Superior temporal gyrus (tissue), 1 donor: ENCODE data around the gene RCAN3.
"Not testable (repeated sequence)": the region's sequence is repeated elsewhere in the genome, so short reads cannot be mapped to it uniquely, and the experiment has no call there.

Experiments used
- DNase-seq: peaks from one replicate; pipeline ENCODE4 v3.0.0-alpha.2; 2016; ENCODE audit errors: extremely low spot score

RCAN3 gene

GRCh38 chr1:24513706-24514105 is 11.1 kb downstream of the RCAN3 start:
- peak; percentile 30 for DNase-seq

DNA sequence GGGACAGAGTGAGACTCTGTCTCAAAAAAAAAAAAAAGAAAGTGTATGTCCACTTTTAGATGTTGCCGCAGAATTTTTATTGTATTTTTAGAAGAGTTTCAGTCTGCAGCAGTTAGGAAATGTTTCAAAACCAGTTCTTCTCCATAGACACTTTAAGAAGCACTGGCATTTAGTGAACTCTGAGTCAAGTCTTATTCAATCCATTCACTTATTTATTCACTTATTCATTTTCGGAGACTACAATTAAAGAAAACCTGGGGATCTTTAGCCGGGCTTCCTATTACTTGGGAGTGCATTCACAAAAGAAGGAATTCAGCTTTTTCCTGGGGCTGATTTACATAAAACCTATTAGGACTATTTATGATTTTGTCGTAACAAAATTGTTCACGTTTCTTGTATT is 12.3 kb downstream of the RCAN3 start:
- no peak for DNase-seq

DNA sequence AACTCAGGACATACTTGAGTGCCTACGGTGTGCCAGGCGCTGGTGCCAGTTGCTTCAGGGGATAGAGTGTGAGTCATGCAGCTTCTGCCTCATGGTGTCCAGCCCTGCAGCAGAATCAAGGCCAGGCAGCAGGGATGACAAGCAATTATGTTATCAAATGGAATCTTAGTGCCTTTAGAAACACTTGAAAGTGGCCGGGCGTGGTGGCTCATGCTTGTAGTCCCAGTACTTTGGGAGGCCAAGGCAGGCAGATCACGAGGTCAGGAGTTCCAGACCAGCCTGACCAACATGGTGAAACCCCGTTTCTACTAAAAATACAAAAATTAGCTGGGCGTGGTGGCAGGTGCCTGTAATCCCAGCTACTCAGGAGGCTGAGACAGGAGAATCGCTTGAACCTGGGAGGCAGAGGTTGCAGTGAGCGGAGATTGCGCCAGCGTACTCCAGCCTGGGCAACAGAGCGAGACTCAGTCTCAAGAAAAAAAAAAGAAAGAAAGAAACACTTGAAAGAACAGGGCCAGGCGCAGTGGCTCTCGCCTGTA is 13.1 kb downstream of the RCAN3 start:
- DNase-seq: not testable (repeated sequence)

DNA sequence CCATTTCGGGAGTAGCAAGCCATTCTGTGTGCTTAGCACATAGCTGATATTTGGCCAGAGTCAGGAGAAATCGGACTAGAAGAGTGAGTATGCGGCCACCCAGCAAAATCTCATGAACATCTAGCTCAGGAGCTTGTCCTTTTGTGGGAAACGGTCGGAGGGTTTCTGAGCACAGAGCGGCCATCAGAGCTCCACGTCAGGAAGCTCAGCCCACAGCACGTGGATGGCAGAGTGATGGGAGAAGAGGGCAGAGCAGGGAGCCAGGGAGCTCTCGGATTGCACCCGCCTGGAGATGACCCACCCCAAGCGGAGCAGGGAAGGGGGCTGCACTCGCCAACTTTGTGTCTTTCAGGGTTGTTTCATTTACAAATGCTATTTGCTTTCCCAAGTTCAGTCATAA is 13.9 kb downstream of the RCAN3 start:
- no peak for DNase-seq

- no peak for DNase-seq
Observed at GRCh38 chr1:24517898-24518297, 15.3 kb downstream of the RCAN3 start.

- DNase-seq: not testable (repeated sequence)
Observed at GRCh38 chr1:24520282-24520681, 17.6 kb downstream of the RCAN3 start.

- DNase-seq: no peak
Observed at GRCh38 chr1:24525606-24526005, 23.0 kb downstream of the RCAN3 start.

- no peak for DNase-seq
Observed at GRCh38 chr1:24526045-24526444, 23.4 kb downstream of the RCAN3 start.

DNA sequence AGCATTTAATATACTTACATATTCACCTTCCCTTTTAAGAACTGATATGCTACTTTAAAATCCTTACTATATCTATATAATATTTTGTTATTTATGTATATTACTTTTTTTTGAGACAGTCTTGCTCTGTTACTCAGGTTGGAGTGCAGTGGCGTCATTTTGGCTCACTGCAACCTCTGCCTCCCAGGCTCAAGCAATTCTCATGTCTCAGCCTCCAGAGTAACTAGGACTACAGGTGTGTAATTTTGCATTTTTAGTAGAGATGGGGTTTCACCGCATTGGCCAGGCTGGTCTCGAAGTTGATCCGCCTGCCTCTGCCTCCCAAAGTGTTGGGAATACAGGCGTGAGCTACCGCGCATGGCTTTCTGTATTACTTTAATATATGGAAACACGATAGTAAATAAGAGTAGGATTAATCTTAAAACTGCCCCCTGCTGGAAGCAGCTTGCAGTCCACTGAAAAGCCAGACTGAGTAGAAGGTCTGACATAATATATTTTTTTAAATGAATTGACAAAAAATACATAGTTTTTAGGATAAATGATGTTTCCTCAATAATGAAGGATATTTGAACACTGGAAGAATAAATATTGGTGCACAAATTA is 24.4 kb downstream of the RCAN3 start:
- DNase-seq: peak; percentile 49

GRCh38 chr1:24528744-24529143 is 26.1 kb downstream of the RCAN3 start:
- DNase-seq: no peak

GRCh38 chr1:24529292-24529691 is 26.7 kb downstream of the RCAN3 start:
- not testable (repeated sequence) for DNase-seq

GRCh38 chr1:24535021-24535424 is 32.4 kb downstream of the RCAN3 start:
- DNase-seq: no peak

DNA sequence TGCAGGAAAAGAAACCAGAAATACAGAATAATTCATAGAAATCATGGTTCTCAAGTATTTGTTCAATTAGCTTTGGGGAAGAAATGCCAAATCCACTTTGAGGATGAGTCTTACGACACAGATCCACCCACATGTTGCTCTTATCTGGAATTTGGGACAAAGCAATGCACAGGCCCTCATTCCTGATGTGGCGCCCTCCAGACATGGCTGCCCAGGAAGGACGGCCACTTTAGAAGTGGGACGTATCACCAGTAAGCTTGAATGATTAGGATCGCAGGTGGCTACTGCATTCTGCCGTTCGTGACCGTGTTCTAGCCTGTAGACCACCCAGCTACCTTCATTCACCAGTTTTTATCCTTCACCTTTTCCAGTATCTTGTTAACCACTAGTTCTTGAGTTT is 33.1 kb downstream of the RCAN3 start:
- no peak for DNase-seq

DNA sequence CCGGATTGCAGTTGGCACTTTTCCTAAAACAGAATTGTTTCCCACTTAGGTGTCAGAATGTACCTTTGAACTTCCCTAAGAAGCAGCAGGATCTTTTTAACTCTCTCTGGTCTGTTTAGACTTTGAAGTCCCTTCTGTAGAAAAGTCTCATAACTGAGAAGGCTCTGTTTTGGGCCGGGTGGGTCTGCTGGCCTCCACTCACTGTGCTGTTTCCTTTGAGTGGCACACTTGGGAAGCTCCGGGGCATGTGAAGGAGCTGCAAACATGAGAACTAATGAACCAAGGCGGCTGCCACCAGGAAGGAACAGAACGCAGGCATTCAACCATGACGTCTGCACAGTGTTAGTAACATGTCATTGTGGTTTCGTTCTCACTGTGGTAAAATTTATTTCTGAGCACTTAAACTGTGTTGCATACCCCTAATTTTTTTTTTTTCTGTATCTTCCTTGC is 33.8 kb downstream of the RCAN3 start:
- DNase-seq: no peak

DNA sequence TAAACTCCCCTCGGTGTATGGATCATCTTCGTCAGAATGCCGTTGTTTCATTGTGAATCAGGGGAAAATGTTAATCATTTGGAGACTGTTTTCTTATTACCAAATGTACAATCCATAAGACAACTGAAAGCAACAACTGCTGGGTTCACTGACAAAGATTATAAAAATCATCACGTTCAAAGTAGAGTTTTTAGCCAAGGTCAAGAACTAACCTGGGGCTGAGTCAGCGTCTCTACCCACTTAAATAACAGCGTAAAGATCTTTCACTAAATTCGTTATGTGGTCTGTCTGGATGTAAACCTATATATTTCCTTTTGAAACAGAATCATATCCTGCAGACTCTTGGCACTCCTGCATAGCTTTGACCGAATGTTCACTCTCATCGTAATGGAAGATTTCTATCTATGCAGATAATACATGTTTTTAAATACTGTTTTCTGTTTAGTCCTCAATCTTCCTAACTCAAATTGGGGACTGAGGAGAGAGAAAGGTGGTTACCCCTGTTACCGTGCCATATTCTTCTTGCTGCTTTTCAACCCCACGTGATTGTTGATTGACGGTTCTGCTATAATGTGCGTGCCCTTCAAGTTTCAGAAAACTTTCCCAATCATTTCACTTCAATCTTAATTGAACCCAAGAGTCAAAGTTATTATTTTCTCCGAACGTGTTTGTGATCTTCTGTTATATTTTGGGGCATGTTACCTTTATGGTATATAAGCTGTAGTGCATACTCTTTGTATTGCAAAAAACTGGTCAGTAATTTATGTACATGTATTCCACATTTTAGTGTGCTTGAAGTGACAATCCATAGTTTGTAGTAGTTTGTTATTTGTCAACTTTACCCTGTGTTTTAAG is 37.6 kb downstream of the RCAN3 start:
- DNase-seq: no peak

DNA sequence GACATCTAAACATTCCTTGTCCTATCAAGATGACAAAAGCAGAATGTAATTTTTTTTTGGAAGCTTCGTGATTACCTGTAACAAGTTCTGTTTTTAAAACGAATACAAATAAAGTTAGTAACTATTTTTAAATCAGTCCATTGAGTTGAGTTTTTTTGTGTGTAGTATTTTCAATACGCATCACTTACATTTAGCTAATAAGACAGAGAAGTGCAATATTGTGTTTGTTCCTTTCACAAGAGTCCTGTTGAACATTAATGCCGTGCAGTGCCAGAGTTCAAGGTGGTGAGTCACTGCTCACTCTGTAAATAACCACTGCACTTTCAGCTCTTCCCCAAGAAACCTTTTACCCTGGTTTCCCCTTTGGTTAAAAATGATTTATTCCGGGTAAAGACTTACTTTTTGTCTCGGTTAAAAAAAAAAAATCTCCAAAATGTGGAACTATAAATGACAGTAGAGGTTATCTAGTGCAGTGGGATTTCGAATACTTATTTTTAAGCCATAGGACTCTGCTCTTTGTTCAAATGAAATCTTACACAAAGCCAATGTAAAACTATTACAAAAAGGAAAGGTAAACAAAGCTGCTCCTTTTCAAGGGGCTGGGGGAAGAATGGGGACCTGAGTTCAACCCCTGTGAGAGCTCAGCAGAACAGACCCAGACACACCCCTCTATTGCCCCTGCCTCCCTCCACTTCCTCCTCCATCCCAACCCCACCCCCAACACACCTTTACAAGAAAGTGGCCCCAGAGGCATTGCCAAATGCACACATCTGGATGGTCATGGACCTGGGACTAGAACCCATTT is 38.5 kb downstream of the RCAN3 start:
- DNase-seq: no peak

GRCh38 chr1:24541711-24542346 is 39.2 kb downstream of the RCAN3 start:
- peak; percentile 64 for DNase-seq

DNA sequence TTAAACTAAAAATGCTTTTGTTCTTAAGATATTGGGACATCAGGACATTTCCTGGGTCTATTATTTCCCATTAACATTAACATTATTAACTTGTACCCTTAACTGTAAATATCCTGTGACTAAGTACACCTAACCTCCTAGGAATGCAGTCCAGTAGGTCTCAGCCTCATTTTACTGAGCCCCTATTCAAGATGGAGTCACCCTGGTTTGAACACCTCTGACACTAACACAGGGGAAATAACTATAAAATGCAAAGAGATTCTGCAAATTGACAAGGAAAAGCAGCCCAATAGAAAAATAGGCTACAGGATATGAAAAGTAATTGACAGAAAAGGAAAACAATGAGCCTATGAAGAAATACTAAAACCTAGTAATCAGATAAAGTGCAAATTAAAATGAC is 41.6 kb downstream of the RCAN3 start:
- DNase-seq: no peak

- DNase-seq: no peak
Observed at GRCh38 chr1:24545662-24546061, 43.0 kb downstream of the RCAN3 start.

DNA sequence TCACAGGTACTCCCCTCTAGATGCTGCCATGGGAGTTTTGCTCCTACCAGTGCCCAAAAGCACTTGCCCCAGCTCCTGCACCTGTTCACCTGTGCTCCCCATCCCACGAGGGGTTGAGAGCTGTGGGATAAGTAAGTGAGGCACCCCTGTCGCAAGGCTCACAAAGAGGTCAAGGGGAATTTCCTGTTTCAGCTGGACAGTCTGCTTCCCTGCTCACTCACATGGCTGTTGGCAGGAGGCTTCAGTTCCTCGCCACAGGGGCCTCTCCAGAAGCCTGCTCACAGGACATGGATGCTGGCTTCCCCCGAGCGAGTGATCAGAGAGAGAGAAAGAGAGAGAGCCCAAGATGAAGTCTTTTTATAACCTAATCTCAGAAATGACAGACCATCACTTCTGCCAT is 44.6 kb downstream of the RCAN3 start:
- DNase-seq: no peak

DNA sequence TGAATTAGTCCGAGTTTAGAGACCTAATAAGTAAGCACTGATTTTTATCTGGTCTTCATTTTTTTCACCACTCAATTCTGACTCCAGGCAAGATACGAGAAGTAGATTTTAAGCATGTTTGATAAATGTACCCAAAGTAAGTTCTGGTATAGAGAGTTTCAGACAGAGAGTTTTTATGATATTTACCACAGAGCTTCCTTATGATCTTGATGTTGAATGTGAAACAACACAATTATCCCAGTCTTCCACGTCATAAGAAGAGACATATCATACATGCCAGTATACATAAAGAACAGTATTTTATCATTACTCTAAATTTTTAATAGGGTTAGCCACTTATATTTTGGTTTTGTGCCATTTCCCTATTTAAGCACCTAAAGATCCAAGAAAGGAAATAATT is 45.4 kb downstream of the RCAN3 start:
- no peak for DNase-seq

GRCh38 chr1:24549210-24549609 is 46.6 kb downstream of the RCAN3 start:
- DNase-seq: not testable (repeated sequence)
